ACC112 (cell line): ENCODE data around the gene CLEC2B.
A peak's percentile ranks its signal among the peaks of the same experiment; 100 is the strongest.

Experiments
- H2AFZ ChIP-seq: fragments of 200-600 bp; sonication (generic); one replicate; pipeline ENCODE4 v1.6.0; 2017; ENCODE audit warnings: antibody characterized with exemption, low read length; ENCODE audit not compliant: unreplicated experiment
- H3K27ac ChIP-seq: fragments of 200-600 bp; sonication (generic); 2 replicates; pipeline ENCODE4 v1.5.1; 2014; ENCODE audit warnings: low read depth, mild to moderate bottlenecking, antibody characterized with exemption, low read length, moderate library complexity
- H3K27me3 ChIP-seq: fragments of 200-600 bp; sonication (generic); 2 replicates; pipeline ENCODE4 v1.6.1; 2014; ENCODE audit warnings: mild to moderate bottlenecking, antibody characterized with exemption, low read length, moderate library complexity, mixed read lengths; ENCODE audit not compliant: insufficient read depth
- H3K36me3 ChIP-seq: fragments of 200-600 bp; sonication (generic); 2 replicates; pipeline ENCODE4 v1.6.1; 2016; ENCODE audit warnings: mild to moderate bottlenecking, antibody characterized with exemption, low read length, moderate library complexity, mixed read lengths; ENCODE audit not compliant: insufficient read depth
- H3K4me1 ChIP-seq: fragments of 200-600 bp; sonication (generic); one replicate; pipeline ENCODE4 v1.6.1; 2016; ENCODE audit warnings: low read length, mixed read lengths; ENCODE audit not compliant: insufficient read depth, unreplicated experiment, control insufficient read depth
- H3K4me3 ChIP-seq: fragments of 200-600 bp; sonication (generic); 2 replicates; pipeline ENCODE4 v1.5.1; 2014; ENCODE audit warnings: mild to moderate bottlenecking, low read depth, low read length
- H3K79me2 ChIP-seq: fragments of 200-600 bp; sonication (generic); one replicate; pipeline ENCODE4 v1.6.0; 2016; ENCODE audit warnings: low read length; ENCODE audit not compliant: control insufficient read depth, unreplicated experiment, insufficient read depth

Gene CLEC2B

GRCh38 chr12:9848899-9849298 lies 20.3 kb downstream of the CLEC2B start:
- Histone ChIP-seq H3K27me3 (0 out of 2 replicates have a peak, but pooled peaks cover 5% of the 10 kb centered on the region), H3K79me2 (no peaks in the 10 kb centered on the region), H2AFZ (no peak overlapping the region)

DNA sequence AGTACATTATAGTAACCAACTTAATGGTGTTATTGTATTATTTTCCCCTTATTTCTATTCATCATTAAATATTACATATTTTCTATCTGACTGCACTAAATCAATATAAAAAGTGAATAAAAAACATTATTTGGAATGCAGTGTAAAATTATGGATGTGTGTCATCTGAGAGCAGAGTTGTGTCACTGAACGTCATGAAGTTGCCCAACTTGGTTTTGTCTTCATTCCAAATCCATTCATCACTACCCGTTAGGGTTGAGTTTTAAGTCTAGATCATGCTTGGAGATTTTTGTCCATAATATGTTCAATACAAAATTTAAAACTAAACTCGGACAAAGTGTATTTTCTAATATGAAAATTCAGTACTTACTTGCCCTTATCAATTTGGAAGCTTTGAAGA lies 25.7 kb downstream of the CLEC2B start:
- no peaks in the 10 kb centered on the region for H3K79me2 ChIP-seq
- H3K4me1 ChIP-seq, result no peaks in the 10 kb centered on the region
- no peak overlapping the region for H3K4me3 ChIP-seq
- H3K36me3 ChIP-seq, result no peaks in the 10 kb centered on the region
- no peak overlapping the region for H2AFZ ChIP-seq
- 0 out of 2 replicates have a peak, but pooled peaks cover 5% of the 10 kb centered on the region for H3K27me3 ChIP-seq
- no peak overlapping the region for H3K27ac ChIP-seq

More at GRCh38 chr12:9848899-9849298, 20.3 kb downstream of the CLEC2B start:
- Histone ChIP-seq H3K36me3 (peaks cover 12% of the 10 kb centered on the region), H3K4me3 (no peak overlapping the region), H3K27ac (no peak overlapping the region), H3K4me1 (no peaks in the 10 kb centered on the region)

DNA sequence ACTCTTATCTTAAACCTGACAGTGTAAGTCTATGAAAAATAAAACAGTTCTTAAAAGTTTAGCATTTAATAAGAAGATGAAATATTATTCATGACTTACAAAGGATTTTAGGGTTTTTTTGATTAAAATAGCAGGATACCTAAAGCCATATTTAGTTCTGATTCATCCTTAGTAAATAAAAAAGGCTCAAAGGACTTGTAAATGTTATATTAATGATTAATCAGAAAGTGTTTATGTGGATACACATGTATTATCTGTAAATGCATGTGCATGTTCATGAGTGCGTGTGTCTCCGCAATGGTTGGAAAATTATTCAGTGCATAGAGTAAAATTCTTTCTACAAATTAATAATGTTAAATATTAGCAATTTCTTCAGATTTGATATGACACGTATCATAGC lies 37.4 kb downstream of the CLEC2B start:
- Histone ChIP-seq H3K27me3 (0 out of 2 replicates have a peak, but pooled peaks cover under 1% of the 10 kb centered on the region), H3K36me3 (no peaks in the 10 kb centered on the region), H3K27ac (no peak overlapping the region), H3K4me3 (no peak overlapping the region), H3K79me2 (no peaks in the 10 kb centered on the region), H3K4me1 (no peaks in the 10 kb centered on the region), H2AFZ (no peak overlapping the region)

- Histone ChIP-seq H3K4me3 (no peak overlapping the region), H3K27ac (no peak overlapping the region), H3K4me1 (no peaks in the 10 kb centered on the region), H3K36me3 (no peaks in the 10 kb centered on the region), H2AFZ (no peak overlapping the region), H3K27me3 (peaks cover 11% of the 10 kb centered on the region; the same call in 1 of the 2 replicates), H3K79me2 (no peaks in the 10 kb centered on the region)
Measured at GRCh38 chr12:9829982-9830381, 39.2 kb downstream of the CLEC2B start.

DNA sequence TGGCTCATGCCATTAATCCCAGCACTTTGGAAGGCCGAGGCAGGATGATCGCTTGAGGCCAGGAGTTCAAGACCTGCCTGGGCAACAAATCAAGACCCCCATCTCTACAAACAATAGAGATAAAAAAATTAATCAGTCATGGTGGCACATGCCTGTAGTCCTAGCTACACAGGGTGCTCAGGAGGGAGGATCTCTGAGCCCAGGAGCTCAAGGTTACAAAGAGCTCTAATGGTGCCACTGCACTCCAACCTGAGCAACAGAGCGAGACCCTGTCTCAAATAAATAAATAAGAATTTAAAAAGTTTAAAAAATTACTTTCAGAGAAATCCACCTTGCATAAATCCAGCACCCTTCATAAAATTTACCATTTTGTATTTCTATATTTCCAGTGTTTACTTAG lies 39.7 kb downstream of the CLEC2B start:
- no peaks in the 10 kb centered on the region for H3K4me1 ChIP-seq
- H3K79me2 ChIP-seq, result no peaks in the 10 kb centered on the region

GRCh38 chr12:9827209-9827888 lies 41.8 kb downstream of the CLEC2B start, which contains the start of gene KLRF1:
TSS of gene KLRF1 (plus strand) at chr12:9827481. CDS start at chr12:9827545, 64 bp downstream.
- no peaks in the 10 kb centered on the region for H3K36me3 ChIP-seq
- peaks cover 21% of the 10 kb centered on the region; the same call in 1 of the 2 replicates for H3K27me3 ChIP-seq
- H3K27ac ChIP-seq, result no peak within 1 kb of the TSS

More for the DNA sequence above, 39.7 kb downstream of the CLEC2B start:
- no peak overlapping the region for H2AFZ ChIP-seq
- H3K27me3 ChIP-seq, result peaks cover 11% of the 10 kb centered on the region; the same call in 1 of the 2 replicates
- H3K4me3 ChIP-seq, result no peak overlapping the region
- H3K36me3 ChIP-seq, result no peaks in the 10 kb centered on the region
- no peak overlapping the region for H3K27ac ChIP-seq

DNA sequence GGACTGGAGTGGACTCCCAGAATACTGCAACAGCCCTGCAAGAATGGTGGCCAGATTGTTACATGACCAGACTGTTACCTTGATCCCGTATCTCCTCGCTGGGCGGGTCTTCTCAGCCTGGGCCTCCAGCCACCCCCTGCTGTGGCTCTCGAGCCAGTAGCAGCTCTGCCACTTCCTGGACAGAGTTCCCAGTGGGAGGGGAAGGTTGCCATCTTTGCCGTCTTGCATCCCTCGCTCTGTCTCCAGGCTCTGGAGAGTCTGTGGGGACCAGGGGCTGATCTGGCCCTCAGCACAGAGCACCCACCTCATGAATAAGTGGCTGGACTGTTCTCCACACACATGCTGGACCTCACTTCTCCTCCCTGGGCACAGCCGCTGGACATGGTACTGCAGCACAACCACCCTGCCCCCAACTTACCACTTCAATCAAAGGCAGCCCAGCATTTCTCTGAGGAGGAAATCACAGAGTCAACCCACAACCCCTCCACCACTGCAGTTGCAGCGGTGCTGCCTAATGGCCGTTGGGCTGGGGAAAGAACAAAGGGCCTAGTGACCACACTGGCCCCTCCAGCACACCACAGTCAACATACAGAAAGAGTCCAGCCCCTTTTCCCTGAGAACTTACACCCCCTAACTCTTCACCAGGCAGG lies 48.7 kb downstream of the CLEC2B start:
- Histone ChIP-seq H3K4me1 (no peaks in the 10 kb centered on the region), H3K79me2 (no peaks in the 10 kb centered on the region), H3K27ac (no peak overlapping the region), H2AFZ (no peak overlapping the region), H3K27me3 (peaks cover 51% of the 10 kb centered on the region), H3K4me3 (no peak overlapping the region), H3K36me3 (no peaks in the 10 kb centered on the region)

More at GRCh38 chr12:9827209-9827888, 41.8 kb downstream of the CLEC2B start, which contains the start of gene KLRF1:
- Histone ChIP-seq H2AFZ (no peak within 1 kb of the TSS), H3K4me3 (no peak within 1 kb of the TSS), H3K4me1 (no peaks in the 10 kb centered on the region), H3K79me2 (no peaks in the 10 kb centered on the region)

- peak overlapping the region; percentile 72 for H3K4me3 ChIP-seq
- no peak overlapping the region for H2AFZ ChIP-seq
- H3K4me1 ChIP-seq, result no peaks in the 10 kb centered on the region
- no peaks in the 10 kb centered on the region for H3K79me2 ChIP-seq
- peaks cover 23% of the 10 kb centered on the region for H3K27me3 ChIP-seq
- H3K27ac ChIP-seq, result no peak overlapping the region
- no peaks in the 10 kb centered on the region for H3K36me3 ChIP-seq
Measured at GRCh38 chr12:9813821-9814798, 55.0 kb downstream of the CLEC2B start.

DNA sequence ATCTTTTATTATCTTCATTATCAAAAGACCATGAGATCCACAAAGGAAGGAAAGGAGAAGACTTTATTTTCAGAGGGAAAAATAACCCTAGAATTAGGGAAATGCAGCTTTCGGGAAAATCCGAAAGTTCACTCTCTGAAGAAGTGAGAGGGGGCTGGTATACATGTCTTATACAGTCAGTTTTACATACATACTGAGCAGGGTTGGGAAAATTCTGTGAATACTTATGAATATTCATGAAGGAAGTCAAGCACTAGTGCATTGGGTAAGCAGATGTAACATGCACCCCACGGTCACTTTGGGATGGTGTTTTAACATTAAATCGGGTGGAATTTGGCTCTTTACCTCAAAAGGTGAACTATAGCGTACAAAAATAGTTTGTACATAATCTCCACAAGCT lies 57.5 kb downstream of the CLEC2B start:
- Histone ChIP-seq H3K4me3 (no peak overlapping the region), H3K27me3 (peaks cover 5% of the 10 kb centered on the region; the same call in 1 of the 2 replicates), H3K27ac (no peak overlapping the region), H3K36me3 (no peaks in the 10 kb centered on the region), H3K4me1 (no peaks in the 10 kb centered on the region), H2AFZ (no peak overlapping the region), H3K79me2 (no peaks in the 10 kb centered on the region)

DNA sequence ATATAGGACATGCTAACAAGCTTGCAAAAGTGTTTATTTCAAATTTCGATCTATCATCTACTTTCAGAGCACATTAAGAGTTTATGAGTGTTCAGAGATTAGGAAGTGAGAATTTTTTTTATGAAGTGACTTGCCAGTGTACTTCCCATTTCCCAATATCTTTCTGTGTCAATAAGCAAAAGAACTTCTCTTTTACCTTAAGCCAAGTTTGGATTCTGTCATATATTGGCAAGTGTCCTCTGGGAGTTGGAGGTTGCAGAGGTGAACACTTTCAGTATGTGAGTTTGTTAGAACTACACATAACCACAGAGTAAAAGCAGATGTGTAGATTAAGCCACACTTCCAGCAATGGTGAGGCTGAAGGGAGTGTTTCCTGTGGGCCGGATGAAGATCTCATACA lies 58.5 kb downstream of the CLEC2B start:
- H3K79me2 ChIP-seq, result no peaks in the 10 kb centered on the region
- H3K4me3 ChIP-seq, result no peak overlapping the region
- H3K27ac ChIP-seq, result no peak overlapping the region
- H3K27me3 ChIP-seq, result peaks cover 5% of the 10 kb centered on the region; the same call in 1 of the 2 replicates
- H3K36me3 ChIP-seq, result no peaks in the 10 kb centered on the region
- no peak overlapping the region for H2AFZ ChIP-seq
- H3K4me1 ChIP-seq, result no peaks in the 10 kb centered on the region
